K562 (cell line): ENCODE measurements around the gene WDR45. TPM values are rescaled to one million over a fixed set of nuclear protein-coding genes. Genes with fewer than 3 reads are reported as not detected.
A peak's percentile ranks its signal among the peaks of the same experiment; 100 is the strongest.

Source experiments
- CEBPB ChIP-seq: fragments of 450-650 bp; IDR thresholded peaks from 2 replicates; pipeline ENCODE4 v1.6.1; 2016; ENCODE audit warnings: missing genetic modification characterization, missing compliant biosample characterization
- ELF1 ChIP-seq: fragments of 200-800 bp; sonication (Bioruptor generic); IDR thresholded peaks from 2 replicates; pipeline ENCODE4 v1.6.1; 2016; ENCODE audit warnings: missing genetic modification characterization, missing compliant biosample characterization
- FOXA1 ChIP-seq: fragments of 450-650 bp; IDR thresholded peaks from 2 replicates; pipeline ENCODE4 v1.6.1; 2016; ENCODE audit warnings: mild to moderate bottlenecking, borderline replicate concordance
- FOXP4 ChIP-seq: sonication (generic); formaldehyde crosslinking; IDR thresholded peaks from 2 replicates; pipeline ENCODE4 v1.8.0; 2022; ENCODE audit warnings: mild to moderate bottlenecking, missing genetic modification reagents, borderline replicate concordance
- GABPB2 ChIP-seq: fragments of 250-450 bp; sonication (Bioruptor Pico); conservative IDR thresholded peaks from 2 replicates; pipeline ENCODE4 v1.5.1; 2021; ENCODE audit warnings: mild to moderate bottlenecking
- HDGF ChIP-seq: fragments of 450-650 bp; IDR thresholded peaks from 2 replicates; pipeline ENCODE4 v1.6.1; 2016
- KLF16 ChIP-seq: IDR thresholded peaks from 2 replicates; pipeline ENCODE4 v1.6.1; 2016; ENCODE audit warnings: antibody characterized with exemption
- MYC ChIP-seq, 2 experiments: fragments of 250-450 bp in 1 of 2; sonication (Bioruptor Pico) in 1 of 2; IDR thresholded peaks; 2 replicates each; pipeline versions ENCODE4 v1.5.1 to v1.6.1; 2012 to 2021; ENCODE audit warnings: low read depth in 2 of 2, borderline replicate concordance in 1 of 2, improper control_type of control experiment in 1 of 2, low read length in 1 of 2, mild to moderate bottlenecking in 1 of 2, moderate library complexity in 1 of 2
- NFATC3 ChIP-seq: fragments of 450-650 bp; IDR thresholded peaks from 2 replicates; pipeline ENCODE4 v1.6.1; 2017; ENCODE audit warnings: mild to moderate bottlenecking
- NR4A1 ChIP-seq, 2 experiments: fragments of 250-450 bp in 1 of 2; fragments of 450-650 bp in 1 of 2; sonication (Bioruptor Pico) in 1 of 2; IDR thresholded peaks; 2 replicates each; pipeline versions ENCODE4 v1.4.0 to v1.6.1; 2016 to 2020; ENCODE audit warnings: mild to moderate bottlenecking in 2 of 2, missing compliant biosample characterization in 1 of 2, missing genetic modification characterization in 1 of 2, moderate library complexity in 1 of 2
- PHB ChIP-seq: fragments of 250-450 bp; sonication (Bioruptor Pico); IDR thresholded peaks from 2 replicates; pipeline ENCODE4 v1.5.0; 2021
- POLR2B ChIP-seq: fragments of 450-650 bp; IDR thresholded peaks from 2 replicates; pipeline ENCODE4 v1.6.1; 2018; ENCODE audit warnings: low read depth; ENCODE audit not compliant: partially characterized antibody
- RB1 ChIP-seq: fragments of 450-650 bp; IDR thresholded peaks from 2 replicates; pipeline ENCODE4 v1.6.1; 2017; ENCODE audit warnings: low read depth, mild to moderate bottlenecking
- ZFX ChIP-seq: sonication (generic); formaldehyde crosslinking; IDR thresholded peaks from 2 replicates; pipeline ENCODE4 v1.8.0; 2022; ENCODE audit warnings: mild to moderate bottlenecking, missing genetic modification reagents, moderate library complexity
- ZNF121 ChIP-seq: sonication (generic); formaldehyde crosslinking; conservative IDR thresholded peaks from 2 replicates; pipeline ENCODE4 v1.8.0; 2022; ENCODE audit warnings: missing genetic modification reagents
- polyA plus RNA-seq, 8 experiments: library from polyadenylated mRNA; depleted of rRNA in 4 of 8; stranded (reverse) in 5 of 8; unstranded in 3 of 8; fragments of >200 nt; fragmentation: Nextera tagmentation in 2 of 8; fragmentation: Illumina TruSeq in 1 of 8; extraction: Ambion mirVana in 2 of 8; extraction: Trizol in 1 of 8; gene quantifications; 2 replicates each; pipeline versions ENCODE4 v1.2.1 to v1.2.3, GENCODE V29; 2011 to 2014; ENCODE audit warnings: inconsistent platforms in 1 of 8, missing spikeins in 1 of 8
- total RNA-seq, 7 experiments: library from RNA; depleted of rRNA in 6 of 7; stranded (reverse); fragments of >200 nt in 6 of 7; fragmentation: Illumina TruSeq in 2 of 7; extraction: Trizol in 2 of 7; gene quantifications; 2 replicates each; pipeline versions ENCODE4 v1.2.1 to v1.2.3, GENCODE V29; 2011 to 2021; ENCODE audit warnings: low replicate concordance in 1 of 7

Gene WDR45
- total and polyA plus RNA-seq, 9 of the 15 experiments (the other 6 are each of a cell fraction or from before 2014, with no cell fraction given), result 19.4 to 136 (median 59.7) TPM

DNA sequence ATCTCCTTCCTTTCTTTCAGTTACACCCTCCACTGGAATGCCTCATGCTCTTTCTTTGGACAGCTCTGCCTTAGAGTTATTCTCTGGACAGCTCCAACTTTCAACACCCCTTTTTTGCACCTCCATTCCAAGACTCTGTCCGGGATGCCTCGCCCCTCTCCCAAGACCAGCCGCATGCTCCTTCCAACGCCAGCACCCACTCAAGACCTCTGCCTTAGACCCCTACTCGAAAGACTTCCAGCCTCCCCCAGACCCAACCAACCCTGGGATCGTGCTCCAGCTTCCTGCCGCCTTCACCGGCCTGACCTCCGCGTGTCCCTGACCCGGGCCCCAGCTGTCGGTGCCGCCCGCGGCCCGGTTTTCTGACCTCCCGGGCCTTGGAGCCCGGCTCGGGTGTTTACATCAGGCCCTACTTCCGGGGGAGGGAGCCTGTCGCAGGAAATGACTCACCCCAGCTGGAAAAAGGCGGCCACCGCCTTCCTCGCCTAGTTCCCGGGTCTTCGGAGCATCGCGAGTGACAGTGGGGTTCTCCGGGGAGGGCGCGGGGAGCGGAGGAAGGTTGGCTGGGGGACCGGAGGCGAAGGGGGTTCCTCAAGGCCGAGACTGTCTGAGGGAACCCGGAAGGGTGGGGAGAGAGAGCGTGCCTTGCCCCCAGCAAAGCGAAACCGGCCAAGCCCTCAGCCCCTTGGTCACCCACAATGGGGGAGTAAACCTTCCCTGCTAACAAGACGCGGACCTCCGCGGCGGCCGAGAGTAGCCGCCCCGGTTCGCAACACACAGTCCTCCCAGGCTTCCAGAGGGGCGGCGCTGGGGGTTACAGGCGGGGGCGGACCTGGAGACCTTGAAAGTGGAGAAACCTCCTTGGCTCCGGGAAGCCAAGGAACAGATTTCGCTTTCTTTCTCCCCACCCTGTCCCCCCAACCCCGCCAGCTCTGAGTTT is at the start of gene WDR45 (continued):
- TF ChIP-seq NR4A1 (CRISPR knock-in tag; IDR thresholded peaks at IDR 0.05) (no peak), NR4A1 (tag; IDR thresholded peaks at IDR 0.05) (peak; percentile 59; the same call in 1 of the 2 replicates), RB1 (peak; percentile 60; the same call in 1 of the 2 replicates), FOXP4 (CRISPR knock-in tag) (0 out of 2 replicates have a peak, but pooled peaks have one; percentile 79), ZFX (peak; percentile 99), ZNF121 (CRISPR knock-in tag) (no peak), CEBPB (tag) (no peak), GABPB2 (CRISPR knock-in tag) (no peak), ELF1 (tag) (peak; percentile 84), FOXA1 (no peak), KLF16 (peak; percentile 58; the same call in 1 of the 2 replicates), POLR2B (peak; percentile 78), PHB (CRISPR knock-in tag) (no peak), HDGF (no peak), MYC (IDR thresholded peaks at IDR 0.05; ENCODE audit: low read depth, low read length) (peak; percentile 74), MYC (CRISPR knock-in tag; IDR thresholded peaks at IDR 0.05; ENCODE audit: borderline replicate concordance, low read depth) (no peak), NFATC3 (no peak)
